Measurements from ENCODE around the gene SLC27A4. TPM values are rescaled to one million over a fixed set of nuclear protein-coding genes. Genes with fewer than 3 reads are reported as not detected.

The SLC27A4 gene
- total RNA-seq, 1 donor from 2014 or later: 23.0 TPM

- Mint-ChIP-seq H3K9me3 (ENCODE audit: unreplicated experiment) (no peaks in the 10 kb centered on the region), H3K36me3 (ENCODE audit: low read depth, unreplicated experiment) (no peaks in the 10 kb centered on the region), H3K27me3 (ENCODE audit: unreplicated experiment) (peaks cover 16% of the 10 kb centered on the region), H3K4me3 (ENCODE audit: unreplicated experiment) (peak overlapping the region; percentile 39), H3K4me1 (ENCODE audit: unreplicated experiment) (peaks cover 7% of the 10 kb centered on the region), H3K27ac (ENCODE audit: unreplicated experiment) (no peak overlapping the region)
- no peak for TF ChIP-seq CTCF (IDR thresholded peaks at IDR 0.05; ENCODE audit: unreplicated experiment)
- no peak for DNase-seq (ENCODE audit: low spot score)
These were observed 64.9 kb downstream of the SLC27A4 start for GRCh38 chr9:128405077-128405779.

- no peak for DNase-seq (ENCODE audit: low spot score)
- Mint-ChIP-seq H3K9me3 (ENCODE audit: unreplicated experiment) (no peaks in the 10 kb centered on the region), H3K4me3 (ENCODE audit: unreplicated experiment) (no peak overlapping the region), H3K27me3 (ENCODE audit: unreplicated experiment) (peaks cover 16% of the 10 kb centered on the region), H3K27ac (ENCODE audit: unreplicated experiment) (no peak overlapping the region), H3K4me1 (ENCODE audit: unreplicated experiment) (peaks cover 7% of the 10 kb centered on the region), H3K36me3 (ENCODE audit: low read depth, unreplicated experiment) (no peaks in the 10 kb centered on the region)
- no peak for TF ChIP-seq CTCF (IDR thresholded peaks at IDR 0.05; ENCODE audit: unreplicated experiment)
These were observed 65.4 kb downstream of the SLC27A4 start for GRCh38 chr9:128405780-128406171.

- no peaks in the 10 kb centered on the region for H3K9me3 Mint-ChIP-seq (ENCODE audit: unreplicated experiment)
- H3K36me3 Mint-ChIP-seq (ENCODE audit: low read depth, unreplicated experiment): no peaks in the 10 kb centered on the region
- H3K4me1 Mint-ChIP-seq (ENCODE audit: unreplicated experiment): peaks cover 7% of the 10 kb centered on the region
- no peak for DNase-seq (ENCODE audit: low spot score)
- no peak overlapping the region for H3K4me3 Mint-ChIP-seq (ENCODE audit: unreplicated experiment)
- no peak for TF ChIP-seq CTCF (IDR thresholded peaks at IDR 0.05; ENCODE audit: unreplicated experiment)
- H3K27me3 Mint-ChIP-seq (ENCODE audit: unreplicated experiment): peaks cover 16% of the 10 kb centered on the region
- no peak overlapping the region for H3K27ac Mint-ChIP-seq (ENCODE audit: unreplicated experiment)
These were observed 66.6 kb downstream of the SLC27A4 start for GRCh38 chr9:128406848-128407391.

GRCh38 chr9:128408963-128409431 lies 68.7 kb downstream of the SLC27A4 start:
- Mint-ChIP-seq H3K27ac (ENCODE audit: unreplicated experiment) (no peak overlapping the region), H3K27me3 (ENCODE audit: unreplicated experiment) (peaks cover 14% of the 10 kb centered on the region), H3K4me1 (ENCODE audit: unreplicated experiment) (peaks cover 7% of the 10 kb centered on the region), H3K9me3 (ENCODE audit: unreplicated experiment) (no peaks in the 10 kb centered on the region), H3K4me3 (ENCODE audit: unreplicated experiment) (no peak overlapping the region), H3K36me3 (ENCODE audit: low read depth, unreplicated experiment) (no peaks in the 10 kb centered on the region)
- DNase-seq (ENCODE audit: low spot score): no peak
- no peak for TF ChIP-seq CTCF (IDR thresholded peaks at IDR 0.05; ENCODE audit: unreplicated experiment)

- Mint-ChIP-seq H3K27me3 (ENCODE audit: unreplicated experiment) (peaks cover 14% of the 10 kb centered on the region), H3K4me3 (ENCODE audit: unreplicated experiment) (no peak overlapping the region), H3K9me3 (ENCODE audit: unreplicated experiment) (no peaks in the 10 kb centered on the region), H3K36me3 (ENCODE audit: low read depth, unreplicated experiment) (no peaks in the 10 kb centered on the region), H3K27ac (ENCODE audit: unreplicated experiment) (no peak overlapping the region), H3K4me1 (ENCODE audit: unreplicated experiment) (peaks cover 8% of the 10 kb centered on the region)
- DNase-seq (ENCODE audit: low spot score): no peak
- no peak for TF ChIP-seq CTCF (IDR thresholded peaks at IDR 0.05; ENCODE audit: unreplicated experiment)
These were observed 69.1 kb downstream of the SLC27A4 start for GRCh38 chr9:128409450-128409849.

All from endothelial cell (in vitro differentiated cells).